ENCODE results near the gene TOR2A.

DNA sequence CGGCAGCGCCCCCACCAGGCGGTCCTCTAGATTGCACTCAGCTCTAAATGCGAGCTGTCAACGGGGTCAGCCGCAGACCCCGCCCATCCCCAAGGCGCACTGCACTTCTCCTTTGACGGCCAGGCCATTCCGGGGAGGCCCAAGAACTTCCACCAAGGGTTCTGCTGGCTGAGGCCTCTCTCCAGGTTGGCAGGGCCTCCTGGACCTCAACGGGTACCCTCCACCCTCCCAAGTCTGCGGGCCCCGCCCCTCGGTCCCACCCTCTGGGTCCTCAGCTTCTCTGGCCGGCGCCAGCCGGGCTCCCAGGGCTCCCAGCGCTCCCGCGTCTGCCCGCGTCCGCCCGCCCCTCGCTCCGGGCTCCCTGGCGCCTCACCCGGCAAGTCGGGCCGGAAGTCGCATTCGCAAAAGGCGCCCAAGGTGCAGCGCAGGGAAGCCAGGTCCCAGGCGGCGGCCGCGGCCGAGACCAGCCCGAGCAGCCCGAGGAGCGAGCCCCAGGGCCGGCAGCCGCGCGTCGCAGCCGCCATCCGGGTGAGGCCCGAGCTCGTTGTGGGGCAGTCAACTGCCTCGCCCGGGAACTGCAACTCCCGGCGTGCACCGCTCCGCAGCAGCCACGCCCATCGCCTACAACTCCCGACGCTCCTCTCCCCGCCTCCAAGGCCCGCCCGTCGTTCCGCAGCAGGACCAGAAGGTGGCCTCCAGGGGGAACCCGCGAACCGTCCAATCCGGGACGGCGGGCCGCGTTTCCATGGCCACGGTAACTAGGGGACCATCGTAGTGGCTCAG, at the start of gene TOR2A:
- TF ChIP-seq, protein P1, sequence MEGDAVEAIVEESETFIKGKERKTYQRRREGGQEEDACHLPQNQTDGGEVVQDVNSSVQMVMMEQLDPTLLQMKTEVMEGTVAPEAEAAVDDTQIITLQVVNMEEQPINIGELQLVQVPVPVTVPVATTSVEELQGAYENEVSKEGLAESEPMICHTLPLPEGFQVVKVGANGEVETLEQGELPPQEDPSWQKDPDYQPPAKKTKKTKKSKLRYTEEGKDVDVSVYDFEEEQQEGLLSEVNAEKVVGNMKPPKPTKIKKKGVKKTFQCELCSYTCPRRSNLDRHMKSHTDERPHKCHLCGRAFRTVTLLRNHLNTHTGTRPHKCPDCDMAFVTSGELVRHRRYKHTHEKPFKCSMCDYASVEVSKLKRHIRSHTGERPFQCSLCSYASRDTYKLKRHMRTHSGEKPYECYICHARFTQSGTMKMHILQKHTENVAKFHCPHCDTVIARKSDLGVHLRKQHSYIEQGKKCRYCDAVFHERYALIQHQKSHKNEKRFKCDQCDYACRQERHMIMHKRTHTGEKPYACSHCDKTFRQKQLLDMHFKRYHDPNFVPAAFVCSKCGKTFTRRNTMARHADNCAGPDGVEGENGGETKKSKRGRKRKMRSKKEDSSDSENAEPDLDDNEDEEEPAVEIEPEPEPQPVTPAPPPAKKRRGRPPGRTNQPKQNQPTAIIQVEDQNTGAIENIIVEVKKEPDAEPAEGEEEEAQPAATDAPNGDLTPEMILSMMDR (IDR thresholded peaks at IDR 0.05): peak; percentile 90 to 97 (median 92)
- TF ChIP-seq POLR2A (IDR thresholded peaks at IDR 0.05): peak in 1 of 2 donors; percentile 94

Measured in heart left ventricle (tissue), 13 donors.